H9 (cell line): ENCODE data around the gene MED8. TPM values are rescaled to one million over a fixed set of nuclear protein-coding genes. Genes with fewer than 3 reads are reported as not detected.

Experiments used
- DNase-seq: peaks from one replicate; pipeline ENCODE4 v3.0.0-alpha.2; 2017
- H2AFZ ChIP-seq: one replicate; pipeline ENCODE4 v1.6.1; 2013; ENCODE audit warnings: mild to moderate bottlenecking, low read length, control low read depth, moderate library complexity
- H2AK5ac ChIP-seq: 2 replicates; pipeline ENCODE4 v1.6.1; 2013; ENCODE audit warnings: low read length, control low read depth, mixed read lengths; ENCODE audit not compliant: insufficient read length
- H2BK120ac ChIP-seq: one replicate; pipeline ENCODE4 v1.6.1; 2013; ENCODE audit warnings: low read depth, mild to moderate bottlenecking, low read length, control low read depth, inconsistent platforms; ENCODE audit not compliant: poor library complexity, severe bottlenecking
- H2BK12ac ChIP-seq: 2 replicates; pipeline ENCODE4 v1.6.1; 2013; ENCODE audit warnings: low read length, control low read depth, mixed read lengths, low read depth; ENCODE audit not compliant: insufficient read length
- H2BK15ac ChIP-seq: 2 replicates; pipeline ENCODE4 v1.6.1; 2013; ENCODE audit warnings: low read depth, low read length, control low read depth
- H2BK20ac ChIP-seq: one replicate; pipeline ENCODE4 v1.6.1; 2013; ENCODE audit warnings: low read depth, mild to moderate bottlenecking, low read length, control low read depth, inconsistent platforms; ENCODE audit not compliant: poor library complexity, severe bottlenecking
- H2BK5ac ChIP-seq: 2 replicates; pipeline ENCODE4 v1.6.1; 2013; ENCODE audit warnings: low read length, control low read depth, mixed read lengths; ENCODE audit not compliant: insufficient read length
- H3K14ac ChIP-seq: 2 replicates; pipeline ENCODE4 v1.6.1; 2013; ENCODE audit warnings: low read length, control low read depth; ENCODE audit not compliant: insufficient read depth
- H3K18ac ChIP-seq: 2 replicates; pipeline ENCODE4 v1.6.1; 2013; ENCODE audit warnings: low read depth, mild to moderate bottlenecking, mixed read lengths, low read length, control low read depth; ENCODE audit not compliant: insufficient read length
- H3K23ac ChIP-seq: 2 replicates; pipeline ENCODE4 v1.6.1; 2013; ENCODE audit warnings: low read length, control low read depth, mixed read lengths, low read depth; ENCODE audit not compliant: insufficient read length
- H3K23me2 ChIP-seq: 2 replicates; pipeline ENCODE4 v1.6.1; 2013; ENCODE audit warnings: low read depth, mild to moderate bottlenecking, mixed read lengths, low read length, control low read depth; ENCODE audit not compliant: insufficient read length, poor library complexity, severe bottlenecking
- H3K27ac ChIP-seq: 2 replicates; pipeline ENCODE4 v1.5.1; 2013; ENCODE audit warnings: low read length, control low read depth, mixed read lengths, low read depth; ENCODE audit not compliant: insufficient read length
- H3K27me3 ChIP-seq: 2 replicates; pipeline ENCODE4 v1.6.1; 2013; ENCODE audit warnings: low read length, control low read depth, inconsistent platforms; ENCODE audit not compliant: insufficient read depth
- H3K4ac ChIP-seq: 2 replicates; pipeline ENCODE4 v1.6.1; 2013; ENCODE audit warnings: low read depth, mild to moderate bottlenecking, control low read depth, inconsistent platforms, low read length, moderate library complexity
- H3K4me1 ChIP-seq: 2 replicates; pipeline ENCODE4 v1.6.1; 2013; ENCODE audit warnings: low read length, control low read depth, inconsistent platforms; ENCODE audit not compliant: insufficient read depth
- H3K4me2 ChIP-seq: 2 replicates; pipeline ENCODE4 v1.6.1; 2013; ENCODE audit warnings: low read length, control low read depth, mixed read lengths; ENCODE audit not compliant: insufficient read length, insufficient read depth
- H3K56ac ChIP-seq: 2 replicates; pipeline ENCODE4 v1.6.1; 2013; ENCODE audit warnings: low read depth, mild to moderate bottlenecking, mixed read lengths, low read length, control low read depth; ENCODE audit not compliant: insufficient read length
- H3K79me1 ChIP-seq: 2 replicates; pipeline ENCODE4 v1.6.1; 2013; ENCODE audit warnings: low read depth, mild to moderate bottlenecking, moderate library complexity, low read length, control low read depth, inconsistent platforms; ENCODE audit not compliant: insufficient read depth, poor library complexity, severe bottlenecking
- H3K79me2 ChIP-seq: 2 replicates; pipeline ENCODE4 v1.6.1; 2013; ENCODE audit warnings: low read length, control low read depth, inconsistent platforms; ENCODE audit not compliant: insufficient read depth
- H3K9ac ChIP-seq: 2 replicates; pipeline ENCODE4 v1.6.1; 2013; ENCODE audit warnings: low read length, control low read depth, mixed read lengths; ENCODE audit not compliant: insufficient read length; ENCODE audit errors: extremely low read depth
- H3K9me3 ChIP-seq: one replicate; pipeline ENCODE4 v1.6.1; 2013; ENCODE audit warnings: low read depth, low read length, inconsistent platforms; ENCODE audit not compliant: control insufficient read depth
- H3T11ph ChIP-seq: one replicate; pipeline ENCODE4 v1.6.1; 2013; ENCODE audit warnings: mild to moderate bottlenecking, low read length, control low read depth, inconsistent platforms
- H4K20me1 ChIP-seq: one replicate; pipeline ENCODE4 v1.6.1; 2013; ENCODE audit not compliant: control insufficient read depth, insufficient read length, insufficient read depth
- H4K5ac ChIP-seq: 2 replicates; pipeline ENCODE4 v1.6.1; 2013; ENCODE audit warnings: low read depth, mild to moderate bottlenecking, mixed read lengths, low read length, control low read depth; ENCODE audit not compliant: insufficient read length
- H4K8ac ChIP-seq: replicated peaks from 2 replicates; pipeline ENCODE4 v1.6.1; 2013; ENCODE audit warnings: low read length, control low read depth, mixed read lengths, low read depth; ENCODE audit not compliant: insufficient read length
- H4K91ac ChIP-seq: 2 replicates; pipeline ENCODE4 v1.6.1; 2013; ENCODE audit warnings: low read depth, mild to moderate bottlenecking, moderate library complexity, mixed read lengths, low read length, control low read depth; ENCODE audit not compliant: insufficient read length
- H3K27ac Mint-ChIP-seq, 3 experiments: 2 replicates in 2 of 3; 3 replicates in 1 of 3; pipeline ENCODE4 v1.8.0; 2020 to 2021; ENCODE audit warnings: mixed read lengths in 3 of 3, mild to moderate bottlenecking in 1 of 3, moderate library complexity in 1 of 3
- H3K27me3 Mint-ChIP-seq: 2 replicates; pipeline ENCODE4 v1.8.0; 2021; ENCODE audit warnings: low read depth, mild to moderate bottlenecking, moderate library complexity, mixed read lengths
- H3K36me3 Mint-ChIP-seq, 3 experiments: 2 replicates in 2 of 3; 3 replicates in 1 of 3; pipeline ENCODE4 v1.8.0; 2020 to 2021; ENCODE audit warnings: low read depth in 3 of 3, mixed read lengths in 3 of 3; ENCODE audit not compliant: insufficient read depth in 1 of 3
- H3K4me1 Mint-ChIP-seq, 2 experiments: 2 replicates each; pipeline ENCODE4 v1.8.0; 2020; ENCODE audit warnings: mixed read lengths in 2 of 2
- H3K4me3 Mint-ChIP-seq, 2 experiments: 2 replicates in 1 of 2; 3 replicates in 1 of 2; pipeline ENCODE4 v1.8.0; 2020 to 2021; ENCODE audit warnings: mild to moderate bottlenecking in 2 of 2, mixed read lengths in 2 of 2, moderate library complexity in 1 of 2
- H3K9me3 Mint-ChIP-seq, 2 experiments: 2 replicates in 1 of 2; 3 replicates in 1 of 2; pipeline ENCODE4 v1.8.0; 2020; ENCODE audit warnings: mild to moderate bottlenecking in 2 of 2, mixed read lengths in 2 of 2, moderate library complexity in 1 of 2
- WGBS: extraction: QIAGEN DNeasy Blood & Tissue Kit; methylation state at CpG from one replicate; pipeline ENCODE4 v1.1.7; 2013; ENCODE audit warnings: missing lambda C conversion rate, low lambda C conversion rate, mixed read lengths; ENCODE audit not compliant: insufficient read length; ENCODE audit errors: extremely low coverage; 5-methylcytosine and 5-hydroxymethylcytosine counted together
- total RNA-seq: library from RNA; stranded (reverse); gene quantifications from 2 replicates; pipeline ENCODE4 v1.2.1, GENCODE V29; 2021
- TF ChIP-seq, protein P1 (sequence below): fragments of 200-600 bp; sonication (generic); conservative IDR thresholded peaks from 3 replicates; pipeline ENCODE4 v1.8.0; 2021; ENCODE audit warnings: antibody characterized with exemption, mild to moderate bottlenecking

Gene MED8
- total RNA-seq, 1 experiment from 2014 or later: 23.0 TPM

DNA sequence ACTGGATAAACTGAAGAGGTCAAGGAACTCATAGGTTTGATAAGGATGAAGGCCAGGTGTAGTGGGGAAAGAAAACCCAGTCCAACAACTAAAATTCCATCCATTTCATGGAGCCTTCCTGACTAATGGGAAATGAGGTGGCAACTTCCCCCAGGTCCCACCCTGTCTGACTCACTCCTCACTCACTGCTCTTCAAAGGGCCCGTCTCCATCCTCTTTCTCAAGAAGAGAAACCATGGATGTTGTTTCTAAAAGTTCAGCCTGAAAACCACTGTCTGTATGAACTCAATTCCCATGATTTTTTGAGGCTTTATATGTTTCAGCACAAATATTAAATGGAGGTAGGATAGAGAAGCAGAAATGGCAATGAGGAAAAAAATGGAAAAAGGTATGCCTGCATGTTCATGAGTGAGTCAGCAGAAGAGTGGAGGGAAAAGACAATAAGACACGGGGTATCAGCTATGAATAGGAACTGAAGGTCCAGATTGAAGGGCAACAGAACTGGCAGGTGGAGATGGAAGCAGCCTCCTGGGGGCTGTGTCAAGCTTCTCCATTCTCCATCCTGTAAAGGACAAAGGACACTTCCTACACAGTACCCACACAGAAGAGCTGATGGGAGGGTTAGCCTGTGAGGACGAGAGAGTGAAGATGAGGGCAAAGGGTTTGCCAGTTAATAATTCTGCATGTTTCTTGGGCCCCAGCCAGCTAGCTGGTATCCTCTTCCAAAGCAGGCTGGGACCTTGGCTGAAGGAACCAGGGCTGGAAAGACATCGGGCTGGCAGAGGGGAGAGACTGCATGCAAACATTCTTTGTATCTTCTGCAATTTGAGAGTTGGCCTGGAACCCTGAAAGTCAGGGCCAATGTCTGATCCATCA, 16.3 kb downstream of the MED8 start:
- Histone ChIP-seq H3K27me3 (no peaks in the 10 kb centered on the region), H2BK20ac (no peak overlapping the region), H3K27ac (no peak overlapping the region), H3T11ph (no peak overlapping the region), H3K9me3 (no peaks in the 10 kb centered on the region), H4K20me1 (no peaks in the 10 kb centered on the region), H3K4me1 (no peaks in the 10 kb centered on the region; the same call in 1 of the 2 replicates), H4K91ac (no peak overlapping the region), H3K14ac (no peak overlapping the region; the same call in 1 of the 2 replicates), H2BK15ac (no peak overlapping the region), H4K8ac (no peak overlapping the region), H3K4ac (no peak overlapping the region), H2AFZ (no peak overlapping the region), H3K79me2 (no peaks in the 10 kb centered on the region), H3K23me2 (peaks cover 6% of the 10 kb centered on the region), H3K18ac (no peak overlapping the region), H3K9ac (no peak overlapping the region), H2BK12ac (no peak overlapping the region), H4K5ac (no peak overlapping the region), H3K56ac (no peak overlapping the region), H2BK120ac (no peak overlapping the region), H3K23ac (no peak overlapping the region), H3K79me1 (no peaks in the 10 kb centered on the region), H2AK5ac (no peak overlapping the region), H3K4me2 (no peak overlapping the region), H2BK5ac (no peak overlapping the region)
- Mint-ChIP-seq H3K4me3 (no peak overlapping the region), H3K27ac (no peak overlapping the region), H3K36me3 (no peaks in the 10 kb centered on the region), H3K27me3 (no peaks in the 10 kb centered on the region), H3K4me1 (peaks cover 8% of the 10 kb centered on the region in 2 experiments), H3K9me3 (no peaks in the 10 kb centered on the region)
- WGBS: no CpG with 5 or more reads among the region's 4 CpGs
- DNase-seq: no peak
- TF ChIP-seq, protein P1, sequence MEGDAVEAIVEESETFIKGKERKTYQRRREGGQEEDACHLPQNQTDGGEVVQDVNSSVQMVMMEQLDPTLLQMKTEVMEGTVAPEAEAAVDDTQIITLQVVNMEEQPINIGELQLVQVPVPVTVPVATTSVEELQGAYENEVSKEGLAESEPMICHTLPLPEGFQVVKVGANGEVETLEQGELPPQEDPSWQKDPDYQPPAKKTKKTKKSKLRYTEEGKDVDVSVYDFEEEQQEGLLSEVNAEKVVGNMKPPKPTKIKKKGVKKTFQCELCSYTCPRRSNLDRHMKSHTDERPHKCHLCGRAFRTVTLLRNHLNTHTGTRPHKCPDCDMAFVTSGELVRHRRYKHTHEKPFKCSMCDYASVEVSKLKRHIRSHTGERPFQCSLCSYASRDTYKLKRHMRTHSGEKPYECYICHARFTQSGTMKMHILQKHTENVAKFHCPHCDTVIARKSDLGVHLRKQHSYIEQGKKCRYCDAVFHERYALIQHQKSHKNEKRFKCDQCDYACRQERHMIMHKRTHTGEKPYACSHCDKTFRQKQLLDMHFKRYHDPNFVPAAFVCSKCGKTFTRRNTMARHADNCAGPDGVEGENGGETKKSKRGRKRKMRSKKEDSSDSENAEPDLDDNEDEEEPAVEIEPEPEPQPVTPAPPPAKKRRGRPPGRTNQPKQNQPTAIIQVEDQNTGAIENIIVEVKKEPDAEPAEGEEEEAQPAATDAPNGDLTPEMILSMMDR: no peak
